Adipose tissue (tissue), 3 donors: ENCODE measurements around the gene SPSB4. TPM values are rescaled to one million over a fixed set of nuclear protein-coding genes. Genes with fewer than 3 reads are reported as not detected.

Source experiments
- H3K27ac ChIP-seq: one replicate; pipeline ENCODE4 v1.5.1; 2013; ENCODE audit warnings: low read depth, low read length
- WGBS, 3 donors: extraction: QIAGEN DNeasy Blood & Tissue Kit; methylation state at CpG; one replicate each; pipeline ENCODE4 v1.1.7; 2013; 5-methylcytosine and 5-hydroxymethylcytosine counted together
- polyA plus RNA-seq, 3 donors: library from polyadenylated mRNA; stranded (reverse); fragments of 200-250 nt; gene quantifications; one replicate each; pipeline ENCODE4 v1.2.3, GENCODE V29; 2013
- donor health status: healthy with polysubstance abuse.
- donor health status: Bipolar disorder and iron deficiency.
- donor health status: healthy.

The SPSB4 gene
- polyA plus RNA-seq, 3 donors = 0.34 to 12.4 (median 2.8) TPM

DNA sequence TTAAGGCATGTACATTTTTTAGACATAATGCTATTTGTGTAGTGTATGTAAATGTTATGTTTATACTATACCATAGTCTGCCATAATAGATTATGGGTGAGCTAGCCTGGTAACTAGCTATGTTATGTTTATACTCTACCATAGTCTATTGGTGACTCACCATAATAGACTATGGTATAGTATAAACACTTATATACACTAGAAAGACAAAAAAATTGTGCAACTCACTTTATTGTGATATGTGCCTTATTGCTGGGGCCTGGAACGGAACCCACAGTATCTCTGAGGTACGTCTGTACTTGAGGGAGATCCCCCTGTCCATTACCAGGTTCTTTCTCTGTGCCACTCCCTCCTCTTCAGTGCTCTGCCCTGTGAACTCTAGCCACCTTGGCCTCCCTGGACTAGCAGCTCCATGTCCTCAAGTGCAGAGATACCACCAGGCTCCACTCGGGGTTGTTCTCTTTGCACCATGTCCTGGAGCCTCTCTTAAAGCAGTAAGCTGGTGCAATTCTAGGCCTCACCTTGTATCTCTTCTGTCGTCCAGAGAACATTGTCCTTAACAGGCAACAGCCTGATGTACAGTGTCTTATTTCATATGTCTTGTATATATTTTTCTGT is 119.6 kb downstream of the SPSB4 start:
- H3K27ac ChIP-seq = no peak overlapping the region

DNA sequence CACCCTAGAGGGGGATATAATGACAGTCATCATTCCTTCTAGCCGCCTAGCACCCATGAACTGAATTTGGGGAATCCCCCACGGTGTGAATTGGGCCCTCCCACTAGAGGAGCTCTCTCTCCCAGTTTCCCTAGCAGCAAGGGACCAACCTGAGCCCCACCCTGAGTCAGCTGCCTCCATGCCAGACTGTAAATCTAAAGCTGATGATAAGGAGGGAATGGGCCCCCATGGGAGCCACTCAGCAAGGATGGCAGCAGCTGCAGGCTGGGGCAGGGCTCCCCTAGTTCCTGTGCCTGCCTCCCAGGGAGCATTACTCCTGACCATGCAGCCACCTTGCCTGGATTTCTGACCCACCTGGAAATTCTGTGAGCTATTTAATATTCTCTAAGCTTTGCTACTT is 123.5 kb downstream of the SPSB4 start:
- 60 to 79% (median 64%) methylated on average over 2 of the region's 2 CpGs for WGBS, 3 donors
- no peak overlapping the region for H3K27ac ChIP-seq

More for the DNA sequence above, 119.6 kb downstream of the SPSB4 start:
- 89 to 93% (median 92%) methylated on average over 4 of the region's 4 CpGs for WGBS, 3 donors

DNA sequence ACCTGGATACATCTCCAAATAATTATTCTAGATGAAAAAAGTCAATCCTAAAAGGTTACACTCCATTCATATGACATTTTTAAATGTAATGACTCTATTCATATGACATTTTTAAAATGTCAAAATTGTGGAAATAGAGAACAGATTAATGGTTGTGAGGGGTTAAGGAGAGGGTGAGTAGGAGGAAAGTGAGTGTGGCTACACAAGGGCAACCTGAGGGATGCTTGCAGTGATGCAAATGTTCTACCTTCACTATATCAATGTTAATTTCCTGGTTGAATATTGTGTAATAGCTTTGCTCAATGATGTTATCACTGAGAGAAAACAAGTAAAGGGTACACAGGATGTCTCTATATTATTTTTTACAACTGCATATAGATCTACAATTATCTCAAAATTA is 125.6 kb downstream of the SPSB4 start:
- no peak overlapping the region for H3K27ac ChIP-seq

DNA sequence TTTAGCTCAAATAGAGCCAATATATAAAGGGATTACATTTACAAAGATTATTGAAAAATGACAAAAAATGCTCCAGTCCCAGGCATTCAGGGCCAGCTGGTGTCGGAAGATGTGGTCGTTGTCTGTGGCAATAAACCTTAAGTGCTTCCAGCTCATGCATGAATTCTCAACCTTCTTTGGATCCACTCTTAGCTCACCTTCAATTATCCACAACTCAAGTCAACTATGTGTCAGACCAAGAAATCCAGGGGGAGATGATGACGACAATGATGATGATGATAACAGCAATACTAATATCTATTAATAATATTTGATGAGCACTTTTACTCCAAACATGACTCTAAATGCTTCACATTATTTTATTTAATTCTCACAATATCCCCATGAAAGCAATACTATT is 126.9 kb downstream of the SPSB4 start:
- WGBS, 3 donors = 81 to 92% (median 84%) methylated on average over 3 of the region's 3 CpGs
- H3K27ac ChIP-seq = no peak overlapping the region

DNA sequence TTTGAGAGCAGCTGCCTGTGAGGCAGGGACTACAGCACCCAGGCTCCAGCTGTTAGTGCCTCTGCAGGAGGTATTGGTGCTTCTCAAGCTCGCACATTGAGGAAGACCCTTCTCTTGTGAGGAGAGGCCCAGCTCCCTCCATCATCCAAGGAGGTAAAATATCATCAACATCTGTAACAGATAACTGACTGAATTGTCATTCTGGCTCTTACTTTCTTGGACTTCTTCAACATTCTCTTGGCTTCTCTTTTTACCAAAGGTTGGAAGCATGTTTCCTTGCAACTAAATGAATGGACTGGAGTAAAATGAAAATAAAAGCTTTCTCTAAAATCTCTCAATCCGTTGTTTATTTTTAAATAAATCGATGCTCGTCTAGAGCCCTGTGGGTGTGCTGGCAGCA is 127.4 kb downstream of the SPSB4 start:
- WGBS, 3 donors = 70 to 83% (median 78%) methylated on average over 4 of the region's 4 CpGs
- H3K27ac ChIP-seq = no peak overlapping the region

DNA sequence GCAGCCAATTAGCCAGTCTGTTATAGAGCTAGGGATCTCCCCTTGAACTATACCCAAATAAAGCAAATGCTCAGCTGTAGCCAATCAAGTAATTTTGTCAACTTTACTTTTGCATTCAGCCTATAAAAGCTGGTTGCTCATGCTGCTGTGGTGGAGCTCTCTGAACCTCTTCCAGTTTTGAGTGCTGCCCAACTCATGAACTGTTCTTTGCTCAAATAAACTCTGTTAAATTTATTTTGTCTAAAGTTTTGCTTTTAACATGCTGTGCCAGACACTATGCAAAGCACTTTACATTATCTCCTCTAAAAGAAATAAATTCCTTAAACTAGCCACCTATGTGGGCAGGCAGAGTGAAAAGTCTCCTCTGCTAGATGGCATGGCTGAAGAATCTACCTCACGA is 128.8 kb downstream of the SPSB4 start:
- H3K27ac ChIP-seq = no peak overlapping the region

DNA sequence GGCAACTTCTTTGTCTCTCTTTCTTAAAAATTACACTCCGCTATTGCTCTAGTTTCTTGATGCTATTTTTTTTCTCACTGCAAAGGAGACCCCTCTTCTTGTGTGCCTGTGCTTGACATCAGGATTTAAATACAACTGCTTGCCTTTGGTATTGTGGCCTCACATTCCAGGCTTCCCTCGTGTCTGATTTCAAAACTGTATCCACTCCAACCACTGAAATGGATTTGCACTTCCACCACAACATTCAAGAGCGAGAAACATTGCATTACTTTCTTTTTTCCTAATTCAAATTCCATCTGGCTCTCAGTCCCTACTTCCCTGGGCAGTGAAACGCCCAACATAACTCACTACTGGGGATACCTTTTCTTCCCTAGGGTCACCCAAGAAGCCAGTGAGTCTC is 130.0 kb downstream of the SPSB4 start:
- WGBS, 3 donors = 81 to 92% (median 84%) methylated on average over 4 of the region's 4 CpGs
- H3K27ac ChIP-seq = no peak overlapping the region

More for the DNA sequence above, 128.8 kb downstream of the SPSB4 start:
- WGBS, 3 donors = 93 to 94% (median 93%) methylated on average over 1 of the region's 1 CpG

DNA sequence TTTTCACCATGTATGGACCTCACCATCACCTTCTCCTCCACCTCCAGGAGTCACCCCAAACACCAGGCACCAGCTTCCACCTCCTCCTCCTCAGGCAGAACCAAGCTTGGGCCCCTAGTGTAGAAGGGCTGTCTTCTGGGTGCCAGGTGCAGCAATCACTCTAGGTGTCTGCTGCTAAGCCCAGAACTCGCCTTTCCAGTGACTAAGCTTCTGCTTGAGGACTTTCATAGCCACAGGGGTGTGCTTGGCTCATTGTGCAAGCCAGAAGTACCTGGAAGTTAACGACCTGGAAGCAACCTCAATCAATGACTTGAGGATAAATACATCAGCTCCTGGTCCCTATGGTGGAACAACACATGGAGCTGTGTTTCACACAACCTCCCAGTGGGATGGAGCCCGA is 130.7 kb downstream of the SPSB4 start:
- no peak overlapping the region for H3K27ac ChIP-seq
- 74 to 88% (median 75%) methylated on average over 3 of the region's 3 CpGs for WGBS, 3 donors

DNA sequence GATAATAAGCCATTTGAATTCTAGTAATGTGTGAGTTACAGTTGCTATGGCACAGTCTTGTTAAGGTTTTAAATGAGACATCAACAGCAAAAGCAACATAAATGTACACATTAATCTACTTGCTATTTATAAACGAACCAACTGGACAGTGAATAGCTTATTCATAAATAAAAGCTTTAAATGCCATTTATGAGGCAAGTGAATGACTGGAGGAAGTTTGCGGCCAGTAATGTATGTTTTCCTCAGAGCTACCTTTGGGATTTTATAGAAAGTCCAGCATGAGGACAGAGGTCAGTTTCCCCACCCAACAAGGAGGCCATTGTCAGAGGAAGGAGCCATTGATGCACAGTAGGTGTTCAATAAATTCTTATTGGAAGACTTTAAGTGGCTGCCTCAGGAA is 132.5 kb downstream of the SPSB4 start:
- no peak overlapping the region for H3K27ac ChIP-seq
- WGBS, 3 donors = 52 to 76% (median 60%) methylated on average over 2 of the region's 2 CpGs

DNA sequence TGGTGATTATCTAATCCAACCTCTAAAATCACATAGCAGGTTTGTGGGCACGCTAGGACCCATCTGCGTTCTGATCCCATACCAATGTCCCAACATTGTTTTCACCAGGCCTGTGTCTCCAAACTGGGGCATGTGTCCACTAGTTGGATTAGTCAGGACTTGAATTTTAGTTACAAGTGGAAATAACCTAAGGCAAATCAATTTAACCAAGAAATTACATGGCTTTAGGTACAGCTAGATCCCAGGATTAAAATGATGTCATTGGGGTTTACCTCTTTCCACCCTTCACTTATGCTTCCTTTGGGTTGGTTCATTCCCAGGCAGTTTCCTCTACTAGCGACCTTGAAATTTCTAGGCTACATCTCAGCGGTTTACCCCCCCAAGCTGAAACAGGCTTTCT is 133.3 kb downstream of the SPSB4 start:
- 87 to 93% (median 90%) methylated on average over 4 of the region's 4 CpGs for WGBS, 3 donors
- no peak overlapping the region for H3K27ac ChIP-seq

DNA sequence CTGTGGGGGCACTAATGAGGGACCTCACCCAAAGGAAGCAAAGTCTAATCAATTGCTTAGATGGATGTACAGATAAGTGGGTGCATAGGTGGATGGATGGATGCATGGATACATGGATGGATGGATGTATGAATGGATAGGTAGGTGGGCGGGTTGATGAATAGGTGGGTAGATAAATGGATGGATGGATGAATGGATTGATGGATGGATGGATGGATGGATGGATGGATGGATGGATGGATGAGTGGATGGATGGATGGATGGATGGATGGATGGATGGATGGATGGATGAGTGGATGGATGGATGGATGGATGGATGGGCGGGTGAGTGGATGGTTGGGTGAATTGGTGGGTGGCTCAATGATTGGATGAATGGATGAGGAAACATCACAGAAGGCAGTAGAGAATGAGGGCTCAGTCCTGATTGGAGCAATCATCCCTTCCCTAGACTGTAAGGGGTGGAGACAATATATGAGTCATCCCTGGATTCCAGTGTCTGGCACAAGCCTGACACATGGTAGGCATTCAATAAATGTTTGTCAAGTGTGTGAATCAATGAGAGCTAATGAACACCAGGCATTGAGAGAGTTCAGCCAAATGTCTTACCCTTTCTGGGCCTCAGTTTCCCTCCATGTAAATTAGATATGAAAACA is 140.1 kb downstream of the SPSB4 start:
- WGBS, 3 donors = 63 to 94% (median 71%) methylated on average over 2 of the region's 2 CpGs
- H3K27ac ChIP-seq = no peak overlapping the region

DNA sequence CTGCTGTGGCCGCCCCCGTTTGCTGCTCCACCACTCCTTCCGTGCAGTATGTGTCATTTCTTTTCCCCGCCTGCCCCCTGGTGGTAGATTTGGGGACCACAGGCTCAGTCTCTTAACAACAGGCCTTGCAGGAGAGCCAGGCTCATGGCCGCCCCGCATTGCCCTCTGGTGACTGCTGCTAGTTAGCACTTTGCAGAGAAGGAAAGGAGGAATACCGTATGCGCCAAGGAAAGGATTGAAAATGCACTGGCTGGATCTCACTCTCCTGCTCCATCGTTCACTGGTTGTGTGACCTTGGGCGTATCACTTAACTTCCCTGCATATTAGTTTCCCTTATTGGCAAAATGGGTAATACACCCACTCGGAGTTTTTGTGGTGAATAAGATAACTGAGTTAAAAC is 141.2 kb downstream of the SPSB4 start:
- WGBS, 3 donors = 8 to 15% (median 12%) methylated on average over 11 of the region's 11 CpGs

DNA sequence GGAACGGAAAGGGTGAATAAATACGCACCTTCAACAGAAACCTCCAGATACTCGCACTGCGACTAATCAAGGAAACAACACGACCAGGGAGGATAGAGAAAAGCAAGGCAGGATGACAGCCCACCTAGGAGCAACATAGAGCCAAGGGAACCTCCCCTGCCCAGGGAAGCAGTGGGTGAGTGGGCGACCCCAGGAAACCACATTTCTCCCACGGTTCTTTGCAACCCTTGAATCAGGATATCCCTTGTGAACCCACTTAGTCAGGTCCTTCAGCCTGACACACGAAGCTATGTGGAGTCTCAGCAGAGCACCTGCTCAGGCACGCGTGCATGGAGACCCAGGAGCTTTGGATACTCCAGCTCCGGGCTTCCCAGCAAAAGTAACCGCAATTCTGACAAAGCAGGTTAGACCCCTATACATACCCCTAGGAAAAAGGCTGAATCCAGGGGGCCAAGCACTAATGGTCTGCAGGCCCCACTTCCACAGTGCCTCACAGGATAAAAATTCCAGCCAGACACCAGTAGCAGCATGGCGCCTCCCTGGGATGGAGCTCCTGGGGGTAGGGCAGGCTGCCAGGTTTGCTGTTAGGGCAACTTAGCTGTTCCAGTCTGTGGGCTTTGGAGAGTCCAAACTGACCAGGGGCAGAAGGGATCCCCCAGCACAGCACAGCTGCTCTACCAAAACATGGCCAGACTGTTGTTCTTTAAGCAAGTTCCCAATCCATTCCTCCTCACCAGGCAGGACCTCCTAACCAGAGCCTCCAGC is 142.1 kb downstream of the SPSB4 start:
- no peak overlapping the region for H3K27ac ChIP-seq
- WGBS, 3 donors = 69 to 84% (median 76%) methylated on average over 13 of the region's 13 CpGs

More for the DNA sequence above, 141.2 kb downstream of the SPSB4 start:
- no peak overlapping the region for H3K27ac ChIP-seq

Other genes starting within 250 kb of the SPSB4 start
- 10 to 100 TPM; 18.8 to 33.5 (median 20.9) TPM for gene SLC25A36, start 109.5 kb upstream of the SPSB4 start, polyA plus RNA-seq
- gene PXYLP1, start 180.5 kb downstream of the SPSB4 start, polyA plus RNA-seq = 1 to 10 TPM; 2.4 to 7.9 (median 5.1) TPM